GM12878 (cell line): Measurements from ENCODE around the gene UBASH3A. TPM values are rescaled to one million over a fixed set of nuclear protein-coding genes. Genes with fewer than 3 reads are reported as not detected.

Experiments used
- ATAC-seq: fragments of 200-7000 bp; cut with Tn5 transposase; 3 replicates; pipeline ENCODE4 v1.9.1; 2020; ENCODE audit warnings: mild to moderate bottlenecking, moderate library complexity
- BruUV-seq: library from RNA; stranded (reverse); fragments of 400-500 nt; replicated peaks from 2 replicates; lab custom pipeline; 2021; lab: Mats Ljungman, UMichigan
- CTCF ChIA-PET: fragments of 300-600 bp; sonication (Branson Sonifier 250); formaldehyde crosslinking; extraction: SDS; loops from one replicate; lab custom pipeline; 2021; ENCODE audit warnings: inconsistent platforms; lab: Yijun Ruan, JAX
- POLR2A ChIA-PET: fragments of 350-600 bp; formaldehyde crosslinking; extraction: SDS; loops from one replicate; lab custom pipeline; 2021; ENCODE audit warnings: inconsistent platforms; lab: Charles Lee
- RAD21 ChIA-PET: fragments of 300-600 bp; sonication (Branson Sonifier 250); formaldehyde crosslinking; loops from one replicate; lab custom pipeline; 2023; ENCODE audit warnings: antibody characterized with exemption; ENCODE audit not compliant: unreplicated experiment; lab: Charles Lee
- SMC1A ChIA-PET: fragments of 300-600 bp; sonication (Branson Sonifier 250); formaldehyde crosslinking; loops from one replicate; lab custom pipeline; 2023; ENCODE audit not compliant: unreplicated experiment, uncharacterized antibody; lab: Charles Lee
- DNase-seq: peaks from one replicate; pipeline ENCODE4 v3.0.0-alpha.2; 2011; ENCODE audit warnings: low read depth, low spot score
- FAIRE-seq: peaks from 3 replicates; lab custom pipeline; 2011; peaks lifted over from hg19 to GRCh38; lab: Jason Lieb, UNC
- H2AFZ ChIP-seq: 2 replicates; pipeline ENCODE4 v1.6.0; 2011; ENCODE audit warnings: low read depth, low read length, control low read depth; ENCODE audit not compliant: control insufficient read depth
- H3K27ac ChIP-seq: 2 replicates; pipeline ENCODE4 v1.5.1; 2011; ENCODE audit warnings: control low read depth; ENCODE audit not compliant: control insufficient read depth, insufficient read depth
- H3K27me3 ChIP-seq, 2 experiments: replicated peaks in 1 of 2; 2 replicates each; pipeline versions ENCODE4 v1.6.0 to v1.6.1; 2011; ENCODE audit warnings: low read length in 1 of 2; ENCODE audit not compliant: control insufficient read depth in 2 of 2, insufficient read depth in 2 of 2
- H3K36me3 ChIP-seq, 2 experiments: 2 replicates each; pipeline ENCODE4 v1.5.1; 2011; ENCODE audit warnings: low read length in 1 of 2; ENCODE audit not compliant: control insufficient read depth in 2 of 2, insufficient read depth in 2 of 2
- H3K4me1 ChIP-seq: 2 replicates; pipeline ENCODE4 v1.6.1; 2011; ENCODE audit warnings: mild to moderate bottlenecking, low read length, moderate library complexity, mixed read lengths; ENCODE audit not compliant: control insufficient read depth, insufficient read depth
- H3K4me2 ChIP-seq: 2 replicates; pipeline ENCODE4 v1.6.0; 2011; ENCODE audit warnings: control low read depth; ENCODE audit not compliant: control insufficient read depth, insufficient read depth
- H3K4me3 ChIP-seq: fragments of 200-600 bp; sonication (generic); 2 replicates; pipeline ENCODE4 v1.5.1; 2016
- H3K79me2 ChIP-seq: 2 replicates; pipeline ENCODE4 v1.6.0; 2011; ENCODE audit warnings: low read length; ENCODE audit not compliant: control insufficient read depth, insufficient read depth
- H3K9ac ChIP-seq: 2 replicates; pipeline ENCODE4 v1.8.0; 2011; ENCODE audit warnings: low read length, control low read depth, mixed read lengths; ENCODE audit not compliant: control insufficient read depth, insufficient read depth
- H3K9me3 ChIP-seq: replicated peaks from 3 replicates; pipeline ENCODE4 v1.5.1; 2011; ENCODE audit warnings: mild to moderate bottlenecking, low read length; ENCODE audit not compliant: control insufficient read depth, insufficient read depth
- H4K20me1 ChIP-seq: 2 replicates; pipeline ENCODE4 v1.6.0; 2011; ENCODE audit not compliant: control insufficient read depth, insufficient read depth
- ATF2 ChIP-seq: IDR thresholded peaks from 2 replicates; pipeline ENCODE4 v1.6.1; 2012; ENCODE audit warnings: low read length, inconsistent platforms
- CHD4 ChIP-seq: fragments of 200-600 bp; sonication (generic); IDR thresholded peaks from 2 replicates; pipeline ENCODE4 v1.6.1; 2016; ENCODE audit warnings: mild to moderate bottlenecking
- IKZF1 ChIP-seq: fragments of 450-650 bp; conservative IDR thresholded peaks from 2 replicates; pipeline ENCODE4 v1.6.1; 2017; ENCODE audit warnings: antibody characterized with exemption, mild to moderate bottlenecking
- MLLT1 ChIP-seq: fragments of 450-650 bp; IDR thresholded peaks from 2 replicates; pipeline ENCODE4 v1.6.1; 2016; ENCODE audit warnings: mild to moderate bottlenecking
- PAX5 ChIP-seq: IDR thresholded peaks from 2 replicates; pipeline ENCODE4 v1.6.1; 2011; ENCODE audit warnings: low read depth, low read length, borderline replicate concordance
- WGBS: methylation state at CpG from one replicate; pipeline ENCODE4 v1.1.6; 2016; ENCODE audit warnings: low lambda C conversion rate; ENCODE audit not compliant: insufficient replicate concordance, insufficient coverage; ENCODE audit errors: missing lambda C conversion rate; 5-methylcytosine and 5-hydroxymethylcytosine counted together
- in situ Hi-C: fragments of 300-500 bp; cut with MboI; formaldehyde crosslinking; loops from 9 replicates; pipeline ENCODE4 v1.14.3; 2018; ENCODE audit warnings: mixed read lengths
- intact Hi-C: fragments of 100-400 bp; cut with micrococcal nuclease; formaldehyde crosslinking; loops from one replicate; pipeline ENCODE4 v1.14.2; 2022; ENCODE audit not compliant: unreplicated experiment
- polyA plus RNA-seq, 11 experiments: library from polyadenylated mRNA; depleted of rRNA in 4 of 11; unstranded in 6 of 11; stranded (reverse) in 5 of 11; fragments of >200 nt; fragmentation: Nextera tagmentation in 4 of 11; fragmentation: Illumina TruSeq in 1 of 11; extraction: Ambion mirVana in 4 of 11; extraction: Trizol in 1 of 11; gene quantifications; 1 replicate in 1 of 11; 2 replicates in 10 of 11; pipeline versions ENCODE4 v1.2.1 to v1.2.3, GENCODE V29; 2011 to 2016; ENCODE audit warnings: inconsistent platforms in 2 of 11, missing spikeins in 2 of 11, low read depth in 1 of 11
- total RNA-seq, 4 experiments: library from RNA; depleted of rRNA in 3 of 4; stranded (reverse); fragments of >200 nt in 3 of 4; fragmentation: Illumina TruSeq in 1 of 4; extraction: Trizol in 1 of 4; gene quantifications; 2 replicates each; pipeline versions ENCODE4 v1.2.1 to v1.2.3, GENCODE V29; 2013 to 2021

The UBASH3A gene
- total and polyA plus RNA-seq, 10 of the 15 experiments (the other 5 are each of a cell fraction or from before 2014, with no cell fraction given), result 0.04 to 0.39 (median 0.23) TPM; not detected in 1

- no TSS peak for BruUV-seq
- FAIRE-seq (no peak), DNase-seq (no peak), ATAC-seq (no peak)
- no peaks in the 10 kb centered on the region for H3K27me3 ChIP-seq
- H3K4me2 ChIP-seq, result no peak overlapping the region
- H3K4me1 ChIP-seq, result peaks cover 10% of the 10 kb centered on the region; the same call in 1 of the 2 replicates
- H3K79me2 ChIP-seq, result no peaks in the 10 kb centered on the region
- H3K4me3 ChIP-seq, result no peak overlapping the region
- ChIA-PET SMC1A (interaction anchor here (1.0 to 1.5 kb wide), 5 partner anchors 9 to 95 kb away, joined by 3 read pairs; no protein-coding TSS in a partner anchor), POLR2A (interaction anchor here (0.6 to 5.4 kb wide), 3 partner anchors 10 to 23 kb away, joined by 3 to 34 read pairs (median 16); no protein-coding TSS in a partner anchor), CTCF (interaction anchor here (0.6 to 3.1 kb wide), 6 partner anchors 9 to 66 kb away, joined by 3 to 8 read pairs (median 3); no protein-coding TSS in a partner anchor), RAD21 (interaction anchor here (0.8 to 3.1 kb wide), 9 partner anchors 9 to 180 kb away, joined by 3 to 11 read pairs (median 3); no protein-coding TSS in a partner anchor)
- no peaks in the 10 kb centered on the region for H3K36me3 ChIP-seq
- no peak for TF ChIP-seq PAX5
- TF ChIP-seq IKZF1, result no peak
- TF ChIP-seq ATF2, result no peak
- TF ChIP-seq MLLT1, result no peak
- no peak for TF ChIP-seq CHD4
- peaks cover 5% of the 10 kb centered on the region; the same call in 1 of the 3 replicates for H3K9me3 ChIP-seq
- no peak overlapping the region for H3K9ac ChIP-seq
- intact Hi-C loops, result no loop called here
- in situ Hi-C loops, result no loop called here
- 84% methylated on average over 10 of the region's 10 CpGs for WGBS
- no peak overlapping the region for H3K27ac ChIP-seq
- H2AFZ ChIP-seq, result no peak overlapping the region
- no peaks in the 10 kb centered on the region for H4K20me1 ChIP-seq
Observed at GRCh38 chr21:42404539-42404938, 837 bp downstream of the UBASH3A start.
